HG02588 (cell line): Measurements from ENCODE around the gene CRISPLD2.
"Not testable (repeated sequence)": the region's sequence is repeated elsewhere in the genome, so short reads cannot be mapped to it uniquely, and the experiment has no call there.

Experiments used
- ATAC-seq: cut with Tn5 transposase; IDR thresholded peaks from one replicate; pipeline ENCODE4 v1.9.1; 2021; ENCODE audit warnings: mild to moderate bottlenecking, moderate library complexity; ENCODE audit not compliant: unreplicated experiment

The CRISPLD2 gene

DNA sequence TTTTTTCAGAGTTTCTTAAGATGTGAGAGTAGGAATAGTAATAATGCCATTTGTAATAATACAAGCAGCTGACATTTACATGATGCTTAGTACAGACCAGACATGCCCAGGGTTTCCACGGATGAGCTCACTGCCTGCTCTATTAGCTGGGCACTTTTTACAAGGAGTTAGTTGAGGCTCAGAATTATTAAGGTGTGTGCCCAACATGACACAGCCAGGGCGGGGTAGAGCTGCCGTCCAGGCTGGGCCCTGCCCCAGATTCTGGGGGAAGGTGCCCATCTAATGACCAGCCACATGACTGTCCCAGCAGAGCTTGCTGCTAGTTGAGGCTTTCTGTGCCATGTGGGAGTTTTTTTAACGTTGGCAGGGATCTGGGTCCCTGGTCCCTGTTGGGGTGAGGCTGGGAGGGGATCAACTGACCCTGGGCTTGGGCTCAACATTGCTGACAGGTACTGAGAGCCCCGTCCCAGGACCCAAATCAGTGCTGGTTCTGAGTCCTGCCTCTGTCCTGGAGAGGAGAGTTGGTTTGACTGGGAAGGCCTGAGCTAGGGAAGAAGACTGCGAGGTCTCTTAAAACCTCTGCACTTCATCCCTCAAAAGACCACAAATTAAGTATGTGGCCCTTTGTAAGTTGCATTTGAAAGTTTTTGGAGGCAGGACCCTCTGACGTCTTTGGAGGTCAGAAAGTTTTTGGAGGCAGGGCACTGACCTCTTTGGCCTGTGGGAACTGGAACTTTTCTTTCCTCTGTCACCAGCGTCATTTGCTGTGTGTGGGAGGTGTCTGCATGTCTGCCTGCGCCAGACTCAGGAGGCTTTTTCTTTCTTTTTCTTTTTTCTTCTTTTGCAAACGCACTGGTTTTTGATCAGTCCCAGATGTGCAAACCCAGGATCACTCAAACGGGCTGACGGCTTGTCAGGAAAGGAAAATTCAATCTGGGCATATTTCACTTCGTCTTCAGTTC lies 2.2 kb downstream of the CRISPLD2 start:
- ATAC-seq: no peak

DNA sequence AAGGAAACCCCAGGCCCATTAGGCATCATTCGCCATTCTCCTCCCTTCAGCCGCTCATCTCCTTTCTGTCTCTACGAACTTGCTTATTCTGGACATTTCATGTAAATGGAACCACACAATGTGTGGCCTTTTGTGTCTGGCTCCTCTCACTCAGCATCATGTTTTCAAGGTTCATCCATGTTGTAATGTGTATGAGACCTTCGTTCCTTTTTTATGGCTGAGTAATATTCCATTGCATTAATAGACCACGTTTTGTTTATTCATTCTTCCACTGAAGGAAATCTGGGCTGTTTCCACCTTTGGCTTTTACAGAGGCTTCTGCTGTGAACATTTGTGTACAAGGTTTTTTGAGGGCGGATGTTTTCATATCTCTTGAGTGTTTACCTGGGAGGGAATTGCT lies 3.2 kb downstream of the CRISPLD2 start:
- ATAC-seq: no peak

DNA sequence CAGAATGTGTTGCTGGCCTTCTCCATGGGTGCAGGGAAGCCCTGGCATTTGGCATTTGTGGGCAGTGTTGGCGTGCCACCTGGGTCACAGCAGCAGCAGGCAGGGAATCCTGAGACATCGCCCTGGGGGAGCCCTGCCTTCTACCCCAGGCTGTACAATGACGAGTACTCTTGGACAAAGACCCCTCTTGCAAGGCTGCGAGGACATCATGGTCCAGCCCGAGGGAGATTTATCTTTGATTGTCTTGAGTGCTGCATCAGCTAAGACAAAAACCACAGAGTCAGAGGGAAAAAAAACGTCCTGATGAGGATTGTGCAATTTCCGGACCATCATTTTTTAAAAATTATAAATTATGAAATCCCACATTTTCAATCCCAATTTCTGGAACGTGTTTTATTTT lies 3.7 kb downstream of the CRISPLD2 start:
- no peak for ATAC-seq

DNA sequence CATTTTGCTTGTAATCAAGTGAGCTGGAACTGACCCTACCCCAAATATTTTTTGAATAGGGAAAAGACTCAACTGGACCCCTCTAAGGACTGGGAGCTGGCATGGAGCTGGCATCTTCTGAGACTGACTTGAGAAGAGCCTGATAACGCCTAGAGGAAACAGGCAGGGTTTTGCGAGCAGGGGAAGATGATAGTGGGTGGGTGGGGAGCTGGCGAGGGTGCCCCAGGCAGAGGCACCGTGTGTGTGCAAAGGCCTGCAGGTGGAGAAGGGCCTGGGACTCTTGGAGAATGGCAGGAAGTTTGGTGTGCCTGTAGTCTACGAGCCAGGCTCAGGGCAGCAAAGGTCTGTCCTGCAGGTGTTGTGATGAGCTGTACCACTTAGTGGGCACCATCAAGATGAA lies 4.1 kb downstream of the CRISPLD2 start:
- ATAC-seq: no peak

DNA sequence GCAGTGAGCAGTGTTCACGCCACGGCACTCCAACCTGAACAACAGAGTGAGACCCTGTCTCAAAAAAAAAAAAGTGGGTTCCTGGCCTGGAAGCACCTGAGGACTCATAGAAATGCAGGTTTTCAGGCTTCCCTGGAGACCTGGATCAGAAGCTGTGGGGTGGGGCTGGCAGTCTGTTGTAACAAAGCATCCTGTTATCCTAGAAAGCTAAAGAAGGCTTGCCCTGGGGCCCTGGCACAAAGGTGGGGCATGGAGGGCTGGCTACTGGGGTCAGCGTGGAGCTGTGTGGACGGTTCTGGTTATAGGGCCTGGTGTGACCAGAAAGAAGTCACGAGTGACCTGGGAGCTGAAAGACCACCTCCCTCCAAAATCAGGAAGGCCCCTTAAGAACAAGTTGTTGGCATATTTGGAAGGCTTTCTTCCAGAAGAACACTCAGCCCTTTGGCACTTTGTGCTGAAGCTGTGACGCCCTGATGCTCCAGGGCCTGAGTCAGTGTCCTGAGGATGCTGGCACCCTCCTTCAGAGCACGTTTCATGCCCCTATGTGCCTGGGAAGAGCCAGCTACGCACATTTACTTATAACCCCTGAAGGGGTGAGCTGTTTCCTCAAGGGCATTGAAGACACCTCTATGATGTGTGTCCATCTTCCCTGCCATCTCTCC lies 6.2 kb downstream of the CRISPLD2 start:
- ATAC-seq: no peak

DNA sequence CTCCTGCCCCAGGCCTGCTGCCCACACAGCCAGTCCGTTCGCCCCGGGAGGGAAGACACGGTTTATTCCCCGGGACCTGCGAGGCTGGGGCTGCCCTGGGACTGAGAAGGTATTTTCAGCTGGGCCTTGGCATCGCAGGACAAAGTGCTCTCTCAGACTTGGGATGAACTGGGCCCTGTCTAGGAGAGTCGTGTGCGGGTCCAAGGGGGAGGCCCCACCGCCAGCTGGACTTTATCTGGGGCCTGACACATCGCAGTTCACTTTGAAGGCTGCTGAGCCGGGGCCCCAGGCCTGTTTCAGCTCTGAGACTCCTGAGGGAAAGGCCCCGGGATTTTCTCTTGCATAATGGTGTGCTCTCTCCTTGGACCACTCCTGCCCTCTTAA lies 6.8 kb downstream of the CRISPLD2 start:
- no peak for ATAC-seq

DNA sequence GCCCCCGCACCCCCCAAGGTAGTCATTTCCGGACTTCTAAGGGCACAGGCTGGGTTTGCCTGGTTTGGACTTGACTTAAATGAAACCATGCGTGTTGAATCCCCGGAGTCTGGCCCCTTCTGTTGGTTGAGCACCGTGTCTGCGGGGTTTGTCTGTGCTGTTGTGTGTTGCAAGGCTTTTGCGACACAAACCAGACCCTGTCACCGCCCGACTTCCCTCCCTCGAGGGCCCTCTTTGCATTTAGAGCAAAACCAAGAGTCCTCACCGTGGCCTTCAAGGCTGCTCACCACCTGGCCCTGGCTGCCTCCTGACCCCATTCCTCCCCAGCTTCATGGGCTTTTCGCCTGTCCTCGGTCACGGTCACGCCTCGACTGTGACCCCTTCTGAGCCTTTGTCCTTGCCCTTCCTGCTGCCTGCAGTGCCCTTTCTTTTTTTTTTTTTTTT lies 7.4 kb downstream of the CRISPLD2 start:
- no peak for ATAC-seq

DNA sequence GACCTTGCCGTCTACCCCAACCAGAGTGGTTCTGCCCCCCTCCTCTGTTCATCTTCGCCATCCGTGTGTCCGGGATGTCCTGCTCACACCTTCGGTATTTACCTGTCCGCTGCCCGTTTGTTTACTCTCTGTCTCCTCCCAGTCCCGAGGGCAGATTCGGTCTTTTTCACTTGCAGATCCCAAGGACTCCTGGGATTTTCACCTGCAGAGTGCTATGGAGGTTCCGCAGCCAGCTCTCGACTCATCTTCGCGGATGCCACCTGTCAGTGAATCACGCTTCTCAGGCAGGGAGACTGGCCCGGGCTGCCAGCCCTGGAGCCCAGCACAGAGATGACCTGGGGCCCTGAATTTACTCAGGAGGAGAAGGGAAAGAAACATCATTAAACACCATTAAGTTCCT lies 8.1 kb downstream of the CRISPLD2 start:
- no peak for ATAC-seq

DNA sequence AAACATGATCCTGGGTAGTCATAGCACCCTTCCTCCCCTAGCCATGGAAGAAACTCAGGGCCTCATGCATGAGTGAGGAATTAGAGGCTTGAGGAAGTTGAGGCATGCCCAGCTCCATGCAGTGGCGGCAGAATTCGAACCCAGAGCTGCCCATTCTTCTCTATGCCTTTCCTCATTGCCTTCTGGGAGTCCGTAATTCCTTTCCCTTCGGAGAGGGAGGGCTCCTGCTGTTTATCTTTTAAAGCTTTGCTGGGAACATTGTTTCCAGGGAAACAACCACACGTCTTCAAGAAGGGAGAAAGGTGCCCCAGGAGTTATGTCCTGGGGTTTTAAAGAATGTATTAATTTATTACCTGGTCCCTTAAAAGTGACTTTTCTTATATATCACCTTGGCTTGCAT lies 8.5 kb downstream of the CRISPLD2 start:
- no peak for ATAC-seq

DNA sequence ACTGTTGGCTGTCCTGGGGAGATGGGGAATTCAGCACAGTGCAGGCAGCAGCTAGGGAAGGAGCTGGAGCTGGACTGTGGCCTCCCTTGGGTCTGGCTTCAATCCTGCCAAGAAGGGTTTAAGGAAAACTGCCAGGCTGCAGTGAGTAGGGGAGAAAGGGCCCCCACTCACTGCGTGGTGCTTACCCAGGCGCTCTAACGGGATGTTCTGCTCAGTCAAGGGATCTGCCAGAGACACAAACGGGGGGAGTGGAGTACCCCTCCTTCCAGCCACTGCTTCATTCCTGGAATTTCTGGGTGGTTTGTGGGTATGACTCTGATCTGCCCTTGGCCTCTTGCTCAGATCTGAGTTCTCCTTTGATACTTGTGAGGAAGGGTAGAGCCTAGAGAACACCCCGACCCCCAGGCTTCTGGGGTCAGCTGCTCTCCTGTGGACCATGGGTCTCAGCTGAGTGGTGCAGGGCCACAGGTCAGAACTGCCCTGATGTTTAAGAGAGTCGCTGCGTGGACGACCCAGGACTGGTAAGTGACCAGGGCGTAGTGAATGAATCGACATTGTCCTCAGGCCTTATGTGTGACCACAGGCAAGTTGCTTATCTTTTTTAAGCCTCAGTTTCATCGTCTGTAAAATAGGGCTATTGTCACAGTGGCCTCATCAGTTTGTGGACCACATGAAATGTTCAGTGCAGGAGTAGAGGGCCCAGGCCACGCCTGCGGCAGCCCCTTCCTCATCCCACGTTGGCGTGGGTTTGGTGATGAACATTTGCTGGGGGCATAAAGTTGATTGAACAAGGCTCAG lies 9.6 kb downstream of the CRISPLD2 start:
- ATAC-seq: no peak

DNA sequence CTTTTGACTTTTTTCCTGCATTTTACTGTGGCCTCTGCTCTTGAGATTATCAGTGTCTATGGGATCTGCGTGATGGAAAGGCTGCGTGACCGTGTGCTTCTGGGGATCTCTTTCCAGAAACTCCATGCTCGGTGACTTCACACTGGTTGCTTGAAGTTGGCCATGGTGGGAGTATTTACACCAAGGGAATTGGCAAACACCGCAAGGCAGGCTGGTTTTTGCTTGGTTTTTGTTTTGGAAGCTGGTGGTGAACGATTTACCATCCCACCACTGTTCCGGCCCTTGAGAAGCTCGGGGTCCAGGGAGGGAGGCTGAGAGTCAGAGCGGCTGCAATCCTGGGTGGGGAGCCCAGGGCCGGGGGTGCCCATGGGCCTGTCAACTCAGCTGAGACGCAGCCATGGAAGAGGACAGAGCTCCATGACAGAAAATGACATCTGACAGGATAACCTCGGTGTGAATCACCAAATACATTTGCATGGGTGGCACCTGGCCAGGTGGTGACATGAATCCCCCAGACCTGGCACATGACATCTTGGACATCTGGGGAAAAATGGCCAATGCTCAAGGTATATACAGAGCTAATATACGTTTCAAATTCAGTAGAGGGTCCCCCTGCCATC lies 11.1 kb downstream of the CRISPLD2 start:
- no peak for ATAC-seq

DNA sequence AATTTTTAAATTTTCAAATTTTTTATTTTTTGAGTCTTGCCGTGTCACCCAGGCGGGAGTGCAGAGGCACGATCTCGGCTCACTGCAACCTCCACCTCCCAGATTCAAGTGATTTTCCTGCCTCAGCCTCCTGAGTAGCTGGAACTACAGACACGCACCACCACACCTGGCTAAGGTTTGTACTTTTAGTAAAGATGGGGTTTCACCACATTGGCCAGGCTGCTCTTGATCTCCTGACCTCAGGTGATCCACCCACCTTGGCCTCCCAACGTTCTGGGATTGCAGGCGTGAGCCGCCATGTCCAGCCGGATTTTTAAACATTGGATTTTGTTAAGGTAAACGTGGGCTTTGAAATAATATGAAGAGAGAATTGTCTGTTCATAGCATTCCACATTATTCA lies 11.9 kb downstream of the CRISPLD2 start:
- not testable (repeated sequence) for ATAC-seq

DNA sequence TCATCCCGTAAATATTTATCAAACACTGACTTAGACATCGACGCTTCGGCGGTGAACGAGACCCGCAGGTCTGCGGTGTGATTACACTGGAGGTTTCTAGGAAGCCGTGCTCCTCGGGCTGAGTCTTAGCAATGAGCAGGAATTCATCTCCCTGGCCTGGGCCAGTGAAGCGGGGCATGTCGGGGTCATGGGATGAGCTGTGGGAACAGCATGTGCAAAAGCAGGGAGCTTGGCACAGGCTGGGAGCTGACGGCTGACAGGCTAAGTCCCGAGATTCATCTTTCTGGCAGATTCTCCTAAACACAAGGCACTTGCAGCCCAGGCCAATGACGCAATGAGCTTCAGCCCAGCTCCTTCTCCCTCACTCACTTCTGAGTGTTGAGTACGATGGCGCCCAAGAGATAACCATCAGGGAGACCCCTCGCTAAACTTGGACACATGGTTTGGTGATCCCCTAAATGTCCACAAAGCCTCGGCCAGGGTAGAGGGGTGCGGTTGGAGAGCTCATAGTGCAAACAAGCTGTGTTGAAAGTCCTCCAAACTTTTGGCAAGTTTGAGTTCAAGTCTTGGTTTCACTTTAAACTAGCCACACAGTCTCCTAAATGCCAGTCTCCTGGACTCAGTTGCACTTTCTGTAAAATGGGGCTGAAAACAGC lies 12.8 kb downstream of the CRISPLD2 start:
- ATAC-seq: no peak

DNA sequence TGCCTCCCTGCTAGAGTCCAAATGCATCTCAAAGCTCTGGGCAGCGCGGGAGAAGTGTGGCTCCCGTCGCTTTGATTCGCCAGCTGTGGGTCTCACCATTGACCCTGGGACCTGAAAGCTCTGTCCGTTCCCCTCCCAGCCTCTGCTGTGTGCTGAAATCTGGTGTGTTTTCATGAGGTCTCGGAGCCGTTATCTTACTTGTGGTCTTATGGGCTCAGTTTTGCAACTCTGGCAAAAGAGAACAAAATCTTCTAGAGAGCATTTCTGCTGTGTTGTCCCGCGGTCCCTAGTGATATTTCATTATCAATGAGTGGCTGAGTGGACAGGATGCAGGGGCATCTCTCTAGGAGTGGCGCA lies 13.3 kb downstream of the CRISPLD2 start:
- ATAC-seq: no peak

DNA sequence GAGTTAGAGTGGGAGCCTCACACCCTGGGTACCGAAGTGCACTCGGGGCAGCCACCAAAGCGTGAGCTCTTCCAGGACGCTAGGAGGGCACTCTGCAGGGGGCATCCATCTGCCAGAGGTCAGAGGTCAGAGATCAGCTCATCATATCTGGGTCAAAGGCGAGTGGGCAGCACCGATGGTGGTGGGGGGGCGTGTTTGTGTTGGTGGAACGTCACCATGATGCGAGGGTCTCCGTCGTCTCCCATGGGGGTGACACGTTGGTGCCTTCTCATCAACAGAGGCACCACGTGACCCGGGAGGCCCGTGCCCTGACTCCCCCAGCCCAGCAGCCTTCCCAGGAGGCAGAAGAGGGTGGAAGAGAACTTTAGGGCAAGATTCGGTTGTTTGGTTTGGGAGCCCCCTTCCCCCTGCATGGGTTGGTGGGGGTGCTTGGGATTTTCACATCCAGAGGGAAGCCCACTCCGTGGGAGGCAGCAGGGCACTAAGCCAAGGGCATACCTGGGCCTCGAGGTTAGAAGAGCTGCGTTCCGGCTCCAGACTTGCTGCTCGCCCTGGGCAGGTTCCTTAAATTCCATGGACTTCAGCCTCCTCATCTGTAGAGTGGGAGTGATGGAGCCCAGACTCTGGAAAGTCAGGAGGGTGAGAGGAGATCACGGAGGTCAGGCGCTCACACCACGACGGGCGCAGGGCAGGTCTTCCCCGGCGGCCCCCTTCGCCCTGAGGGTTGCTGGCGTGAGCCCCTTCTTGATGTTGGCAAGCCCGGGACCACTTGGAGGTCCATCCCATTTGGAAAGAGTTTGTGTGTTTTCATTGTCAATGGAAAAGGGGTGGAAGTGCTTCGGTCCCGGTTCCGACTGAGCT lies 14.0 kb downstream of the CRISPLD2 start:
- ATAC-seq: no peak

DNA sequence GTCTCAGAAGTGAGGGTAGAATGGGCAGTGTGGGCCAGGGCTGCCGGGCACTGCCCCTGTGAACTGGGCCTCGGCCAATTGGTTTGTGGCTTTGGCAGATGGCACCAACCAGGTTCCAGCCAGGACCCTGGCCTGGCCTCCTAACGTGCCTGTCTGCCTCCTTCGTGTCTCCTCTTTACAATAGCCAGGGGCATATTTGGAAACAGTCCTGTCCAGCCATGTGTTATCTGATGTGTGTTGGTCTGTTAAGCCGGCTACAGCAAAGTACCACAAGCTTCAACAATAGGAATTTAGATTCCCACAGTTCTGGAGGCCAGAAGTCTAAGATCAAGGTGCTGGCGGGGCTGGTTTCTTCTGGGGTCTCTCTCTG lies 14.6 kb downstream of the CRISPLD2 start:
- ATAC-seq: no peak

DNA sequence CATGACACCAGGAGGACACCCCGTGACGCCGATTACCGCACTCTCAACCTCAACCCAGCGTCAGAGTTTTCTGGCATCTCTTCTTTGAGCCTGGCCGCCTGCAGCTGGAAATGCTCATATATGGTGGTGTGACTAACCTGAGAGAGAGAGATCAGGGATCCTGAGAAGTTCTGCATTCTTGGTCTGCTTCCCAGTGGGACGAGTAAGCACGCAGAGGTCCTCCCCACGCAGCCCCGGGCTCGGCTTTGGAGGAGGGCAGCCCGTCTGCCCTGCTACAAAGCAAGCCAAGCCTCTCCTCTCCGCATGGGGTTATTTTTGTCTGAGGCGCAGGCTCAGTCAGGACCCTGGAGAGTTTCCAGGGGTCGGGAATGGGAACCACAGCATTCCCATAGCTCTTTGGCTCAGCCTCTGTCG lies 16.5 kb downstream of the CRISPLD2 start:
- no peak for ATAC-seq

DNA sequence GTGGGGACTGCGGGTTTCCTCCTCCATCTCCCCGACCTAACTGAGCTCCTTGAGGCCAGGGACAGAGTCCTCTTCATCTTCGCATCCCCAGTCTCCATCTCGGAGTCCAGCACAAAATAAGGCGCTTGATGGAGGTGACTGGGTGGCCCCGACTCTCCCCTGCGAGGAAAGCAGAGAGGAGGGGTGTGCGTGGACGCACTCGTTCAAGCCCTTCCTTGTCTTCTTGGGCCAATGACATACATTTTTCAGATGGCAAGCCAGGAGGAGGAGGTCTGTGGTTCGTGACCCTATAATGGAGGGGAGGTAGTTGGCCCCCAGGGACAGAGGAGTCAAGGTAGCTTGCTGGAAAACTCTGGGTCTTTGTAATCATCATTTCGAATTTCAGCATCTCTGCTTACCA lies 17.2 kb downstream of the CRISPLD2 start:
- ATAC-seq: no peak

DNA sequence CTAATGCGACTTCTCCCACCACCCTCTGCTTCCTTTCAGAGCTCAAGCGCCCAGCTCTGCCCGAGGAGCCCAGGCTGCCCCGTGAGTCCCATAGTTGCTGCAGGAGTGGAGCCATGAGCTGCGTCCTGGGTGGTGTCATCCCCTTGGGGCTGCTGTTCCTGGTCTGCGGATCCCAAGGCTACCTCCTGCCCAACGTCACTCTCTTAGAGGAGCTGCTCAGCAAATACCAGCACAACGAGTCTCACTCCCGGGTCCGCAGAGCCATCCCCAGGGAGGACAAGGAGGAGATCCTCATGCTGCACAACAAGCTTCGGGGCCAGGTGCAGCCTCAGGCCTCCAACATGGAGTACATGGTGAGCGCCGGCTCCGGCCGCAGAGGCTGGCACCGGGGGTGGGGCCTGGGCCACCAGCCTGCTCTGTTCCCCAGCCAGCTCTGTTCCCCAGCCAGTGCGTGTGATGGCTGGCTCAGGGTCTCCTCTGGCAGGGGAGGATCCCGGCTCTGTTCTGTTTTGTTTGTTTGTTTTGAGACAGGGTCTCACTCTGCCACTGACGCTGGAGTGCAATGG lies 18.7 kb downstream of the CRISPLD2 start:
- no peak for ATAC-seq
